Upper lobe of left lung (tissue), 4 donors: ENCODE data around the gene CEP128.

Experiments
- CTCF ChIP-seq, 6 experiments: fragments of 450-650 bp in 4 of 6; fragments of 200-600 bp in 2 of 6; sonication (generic) in 2 of 6; IDR thresholded peaks; one replicate each; pipeline ENCODE4 v1.5.1; 2016 to 2019; ENCODE audit warnings: antibody characterized with exemption in 6 of 6
- EP300 ChIP-seq, 4 donors: sonication (generic); formaldehyde crosslinking; IDR thresholded peaks; one replicate each; pipeline ENCODE4 v1.5.1; 2017; ENCODE audit warnings: antibody characterized with exemption in 4 of 4, control low read depth in 2 of 4
- POLR2A ChIP-seq, 4 donors: fragments of 450-650 bp; IDR thresholded peaks; one replicate each; pipeline ENCODE4 v1.5.1; 2016 to 2017; ENCODE audit warnings: antibody characterized with exemption in 4 of 4, mild to moderate bottlenecking in 2 of 4

- TF ChIP-seq EP300 (IDR thresholded peaks at IDR 0.05) (no peak), POLR2A (IDR thresholded peaks at IDR 0.05) (no peak), CTCF (IDR thresholded peaks at IDR 0.05) (no peak)
These were observed 176.5 kb downstream of the CEP128 start for GRCh38 chr14:80764921-80765507.
